HG03432 (cell line): Measurements from ENCODE around the gene NPLOC4.
"Not testable (repeated sequence)": the region's sequence is repeated elsewhere in the genome, so short reads cannot be mapped to it uniquely, and the experiment has no call there.

Experiments used
- ATAC-seq: cut with Tn5 transposase; IDR thresholded peaks from one replicate; pipeline ENCODE4 v1.9.1; 2021; ENCODE audit warnings: mild to moderate bottlenecking, moderate library complexity; ENCODE audit not compliant: unreplicated experiment

NPLOC4 gene

GRCh38 chr17:81535480-81536298 is 101.2 kb downstream of the NPLOC4 start:
- ATAC-seq = no peak

GRCh38 chr17:81535007-81535328 is 101.9 kb downstream of the NPLOC4 start:
- no peak for ATAC-seq

- no peak for ATAC-seq
Measured at GRCh38 chr17:81534157-81535006, 102.5 kb downstream of the NPLOC4 start.

GRCh38 chr17:81533339-81534141 is 103.4 kb downstream of the NPLOC4 start:
- ATAC-seq = no peak

- no peak for ATAC-seq
Measured at GRCh38 chr17:81532490-81533287, 104.2 kb downstream of the NPLOC4 start.

- ATAC-seq = not testable (repeated sequence)
Measured at GRCh38 chr17:81531998-81532404, 104.9 kb downstream of the NPLOC4 start.

- ATAC-seq = not testable (repeated sequence)
Measured at GRCh38 chr17:81531013-81531412, 105.9 kb downstream of the NPLOC4 start.

GRCh38 chr17:81529437-81529803 is 107.5 kb downstream of the NPLOC4 start:
- no peak for ATAC-seq

- ATAC-seq = no peak
Measured at GRCh38 chr17:81528651-81529436, 108.1 kb downstream of the NPLOC4 start.

GRCh38 chr17:81528384-81528650 is 108.6 kb downstream of the NPLOC4 start:
- no peak for ATAC-seq

GRCh38 chr17:81527591-81528383 is 109.1 kb downstream of the NPLOC4 start, which contains the start of gene FSCN2:
TSS of gene FSCN2 (plus strand) at chr17:81528377. CDS start at chr17:81528532, 155 bp downstream.
- no peak for ATAC-seq

GRCh38 chr17:81526662-81527571 is 110.0 kb downstream of the NPLOC4 start:
- no peak for ATAC-seq

GRCh38 chr17:81524865-81525159 is 112.1 kb downstream of the NPLOC4 start:
- no peak for ATAC-seq

- no peak for ATAC-seq
Measured at GRCh38 chr17:81524039-81524864, 112.7 kb downstream of the NPLOC4 start.

- ATAC-seq = no peak
Measured at GRCh38 chr17:81523402-81524038, 113.4 kb downstream of the NPLOC4 start.

GRCh38 chr17:81522491-81523401 is 114.2 kb downstream of the NPLOC4 start:
- ATAC-seq = no peak
